SK-N-SH (cell line): ENCODE results near the gene C1QTNF2. TPM values are rescaled to one million over a fixed set of nuclear protein-coding genes. Genes with fewer than 3 reads are reported as not detected.

Experiments used
- CTCF ChIA-PET: fragments of 300-600, 350-600 bp; formaldehyde crosslinking; extraction: SDS; loops from one replicate; lab custom pipeline; 2021; lab: Yijun Ruan, JAX
- POLR2A ChIA-PET: fragments of 350-600 bp; sonication (Branson Sonifier 250); formaldehyde crosslinking; extraction: SDS; loops from one replicate; lab custom pipeline; 2020; ENCODE audit warnings: antibody characterized with exemption, inconsistent platforms; lab: Yijun Ruan, JAX
- DNase-seq: peaks from one replicate; pipeline ENCODE4 v3.0.0; 2012
- H2AFZ ChIP-seq: fragments of 200-600 bp; sonication (generic); 2 replicates; pipeline ENCODE4 v1.8.1; 2016; ENCODE audit warnings: antibody characterized with exemption, mild to moderate bottlenecking, low read depth
- H3F3A ChIP-seq: fragments of 200-600 bp; sonication (generic); replicated peaks from 2 replicates; pipeline ENCODE3; 2016; ENCODE audit warnings: antibody characterized with exemption, mild to moderate bottlenecking; ENCODE audit not compliant: insufficient read depth
- H3K27ac ChIP-seq, 2 experiments: fragments of 200-500 bp in 1 of 2; fragments of 200-600 bp in 1 of 2; sonication (Bioruptor generic) in 1 of 2; sonication (generic), shearing (Covaris generic) in 1 of 2; 2 replicates each; pipeline versions ENCODE4 v1.5.1 to v1.6.1; 2014 to 2016; ENCODE audit warnings: low read depth in 2 of 2, inconsistent platforms in 1 of 2, low read length in 1 of 2, mild to moderate bottlenecking in 1 of 2, mixed read lengths in 1 of 2
- H3K27me3 ChIP-seq: fragments of 200-600 bp; sonication (generic), shearing (Covaris generic); 2 replicates; pipeline ENCODE4 v1.6.1; 2016; ENCODE audit warnings: mixed run types; ENCODE audit not compliant: insufficient read depth
- H3K36me3 ChIP-seq, 2 experiments: fragments of 200-500 bp in 1 of 2; fragments of 200-600 bp in 1 of 2; sonication (Bioruptor generic) in 1 of 2; sonication (generic) in 1 of 2; replicated peaks in 1 of 2; 2 replicates each; pipeline versions ENCODE3 to v1.5.1; 2014 to 2016; ENCODE audit warnings: low read length in 1 of 2, mild to moderate bottlenecking in 1 of 2; ENCODE audit not compliant: insufficient read depth in 2 of 2, control insufficient read depth in 1 of 2
- H3K4me1 ChIP-seq, 2 experiments: fragments of 200-500 bp in 1 of 2; fragments of 200-600 bp in 1 of 2; sonication (Bioruptor generic) in 1 of 2; sonication (generic), shearing (Covaris generic) in 1 of 2; 2 replicates each; pipeline versions ENCODE4 v1.5.1 to v1.6.1; 2014 to 2016; ENCODE audit warnings: low read depth in 1 of 2, low read length in 1 of 2, mixed run types in 1 of 2; ENCODE audit not compliant: insufficient read depth in 2 of 2, control insufficient read depth in 1 of 2
- H3K4me2 ChIP-seq: fragments of 200-600 bp; sonication (generic), shearing (Covaris generic); 2 replicates; pipeline ENCODE4 v1.6.1; 2017; ENCODE audit warnings: mixed run types
- H3K4me3 ChIP-seq, 2 experiments: fragments of 200-500 bp in 1 of 2; fragments of 200-600 bp in 1 of 2; sonication (Bioruptor generic) in 1 of 2; sonication (generic), shearing (Covaris generic) in 1 of 2; 2 replicates each; pipeline versions ENCODE4 v1.5.1 to v1.8.1; 2014 to 2016; ENCODE audit warnings: low read depth in 2 of 2, inconsistent platforms in 1 of 2, low read length in 1 of 2, mild to moderate bottlenecking in 1 of 2, mixed read lengths in 1 of 2, moderate library complexity in 1 of 2
- H3K79me2 ChIP-seq: fragments of 200-600 bp; sonication (generic); 2 replicates; pipeline ENCODE4 v1.8.1; 2017; ENCODE audit warnings: mild to moderate bottlenecking; ENCODE audit not compliant: insufficient read depth
- H3K9ac ChIP-seq: fragments of 200-600 bp; sonication (generic); 2 replicates; pipeline ENCODE4 v1.6.1; 2017; ENCODE audit warnings: mixed run types
- H3K9me2 ChIP-seq: fragments of 200-600 bp; sonication (generic); 2 replicates; pipeline ENCODE4 v1.6.1; 2017; ENCODE audit warnings: mixed run types
- H3K9me3 ChIP-seq: fragments of 200-600 bp; sonication (generic); 2 replicates; pipeline ENCODE4 v1.6.1; 2017; ENCODE audit warnings: mixed run types, mild to moderate bottlenecking, moderate library complexity
- H4K20me1 ChIP-seq: fragments of 200-600 bp; sonication (generic); 2 replicates; pipeline ENCODE4 v1.6.1; 2017; ENCODE audit warnings: mild to moderate bottlenecking, mixed run types; ENCODE audit not compliant: insufficient read depth
- CHD2 ChIP-seq: fragments of 150-350 bp; IDR thresholded peaks from 2 replicates; pipeline ENCODE4 v1.6.1; 2018; ENCODE audit warnings: low read length; ENCODE audit not compliant: partially characterized antibody
- ELF1 ChIP-seq: IDR thresholded peaks from 2 replicates; pipeline ENCODE4 v1.4.0; 2012
- EP300 ChIP-seq, 2 experiments: IDR thresholded peaks; 2 replicates each; pipeline versions ENCODE4 v1.4.0 to v1.6.1; 2012; ENCODE audit warnings: borderline replicate concordance in 1 of 2, low read depth in 1 of 2, low read length in 1 of 2
- EZH2phosphoT487 ChIP-seq: fragments of 200-600 bp; sonication (generic); IDR thresholded peaks from 2 replicates; pipeline ENCODE4 v1.6.1; 2017; ENCODE audit warnings: low read depth, mixed run types, mild to moderate bottlenecking, antibody characterized with exemption, moderate library complexity, borderline replicate concordance
- FOSL2 ChIP-seq: IDR thresholded peaks from 2 replicates; pipeline ENCODE4 v1.4.0; 2012; ENCODE audit warnings: low read depth, mild to moderate bottlenecking, moderate library complexity, borderline replicate concordance
- FOXJ3 ChIP-seq: sonication (generic); formaldehyde crosslinking; IDR thresholded peaks from 2 replicates; pipeline ENCODE4 v1.5.1; 2020; ENCODE audit warnings: mild to moderate bottlenecking, missing genetic modification reagents
- GABPA ChIP-seq: IDR thresholded peaks from 2 replicates; pipeline ENCODE4 v1.4.0; 2012; ENCODE audit warnings: low read depth, mild to moderate bottlenecking
- GATA2 ChIP-seq: sonication (generic); formaldehyde crosslinking; IDR thresholded peaks from 2 replicates; pipeline ENCODE4 v1.5.0; 2020; ENCODE audit warnings: mild to moderate bottlenecking, missing genetic modification reagents
- IRF3 ChIP-seq: fragments of 150-350 bp; IDR thresholded peaks from 2 replicates; pipeline ENCODE4 v1.6.1; 2016; ENCODE audit warnings: mild to moderate bottlenecking, low read depth, low read length
- JUND ChIP-seq: IDR thresholded peaks from 2 replicates; pipeline ENCODE4 v1.4.0; 2012
- MEF2A ChIP-seq: IDR thresholded peaks from 2 replicates; pipeline ENCODE4 v1.4.0; 2012; ENCODE audit warnings: low read depth, borderline replicate concordance
- MXI1 ChIP-seq: IDR thresholded peaks from 2 replicates; pipeline ENCODE4 v1.6.1; 2012; ENCODE audit warnings: mild to moderate bottlenecking, low read depth, low read length, improper control_type of control experiment
- NFIC ChIP-seq: IDR thresholded peaks from 2 replicates; pipeline ENCODE4 v1.4.0; 2012; ENCODE audit warnings: borderline replicate concordance
- NRF1 ChIP-seq: IDR thresholded peaks from 2 replicates; pipeline ENCODE4 v1.6.1; 2012; ENCODE audit warnings: low read depth, mild to moderate bottlenecking, low read length
- PBX3 ChIP-seq: IDR thresholded peaks from 2 replicates; pipeline ENCODE4; 2012
- POLR2AphosphoS5 ChIP-seq: IDR thresholded peaks from 2 replicates; pipeline ENCODE4 v1.6.1; 2012; ENCODE audit warnings: low read depth, low read length
- RAD21 ChIP-seq: IDR thresholded peaks from 2 replicates; pipeline ENCODE4 v1.6.1; 2012; ENCODE audit warnings: mild to moderate bottlenecking, low read length
- RCOR1 ChIP-seq: fragments of 150-350 bp; IDR thresholded peaks from 2 replicates; pipeline ENCODE4 v1.6.1; 2017; ENCODE audit warnings: antibody characterized with exemption, low read length
- RFX5 ChIP-seq: IDR thresholded peaks from 2 replicates; pipeline ENCODE4 v1.6.1; 2012; ENCODE audit warnings: mild to moderate bottlenecking, improper control_type of control experiment, low read length
- RXRA ChIP-seq: IDR thresholded peaks from 2 replicates; pipeline ENCODE4 v1.4.0; 2012; ENCODE audit warnings: low read depth, mild to moderate bottlenecking, borderline replicate concordance
- SMC3 ChIP-seq: IDR thresholded peaks from 2 replicates; pipeline ENCODE4 v1.6.1; 2012; ENCODE audit warnings: low read depth, low read length, improper control_type of control experiment
- TAF1 ChIP-seq: IDR thresholded peaks from 2 replicates; pipeline ENCODE4 v1.6.1; 2012; ENCODE audit warnings: low read depth, mild to moderate bottlenecking, low read length, moderate library complexity, borderline replicate concordance
- TCF12 ChIP-seq: IDR thresholded peaks from 2 replicates; pipeline ENCODE4 v1.4.0; 2012
- TEAD4 ChIP-seq: IDR thresholded peaks from 2 replicates; pipeline ENCODE4 v1.4.0; 2012; ENCODE audit warnings: mild to moderate bottlenecking, borderline replicate concordance; ENCODE audit not compliant: insufficient read depth
- ZBTB33 ChIP-seq: IDR thresholded peaks from 2 replicates; pipeline ENCODE4 v1.4.0; 2012; ENCODE audit warnings: low read depth, borderline replicate concordance
- WGBS: methylation state at CpG from one replicate; pipeline ENCODE4 v1.1.6; 2017; ENCODE audit warnings: low lambda C conversion rate; 5-methylcytosine and 5-hydroxymethylcytosine counted together
- polyA plus RNA-seq, 3 experiments: library from polyadenylated mRNA; depleted of rRNA; stranded (reverse); fragments of >200 nt; gene quantifications; 2 replicates each; pipeline ENCODE4 v1.2.3, GENCODE V29; 2012
- TF ChIP-seq, protein P1 (sequence below): fragments of 200-600 bp; sonication (generic); IDR thresholded peaks from 2 replicates; pipeline ENCODE4 v1.6.1; 2017; ENCODE audit warnings: antibody characterized with exemption, mild to moderate bottlenecking, moderate library complexity
- TF ChIP-seq, protein P2 (sequence below): IDR thresholded peaks from 2 replicates; pipeline ENCODE4 v1.4.0; 2012; ENCODE audit warnings: low read depth

C1QTNF2 gene
- polyA plus RNA-seq, 1 of the 3 experiments (the other 2 are of a cell fraction), result 0.67 TPM

- H3K79me2 ChIP-seq, result peaks cover 62% of the 10 kb centered on the region
- peak within 1 kb of the TSS; percentile 72 for H3K4me2 ChIP-seq
- peak; percentile 89 for DNase-seq
- 1% methylated on average over 48 of the region's 48 CpGs for WGBS
- peak within 1 kb of the TSS; percentile 91 for H3K27ac ChIP-seq
- peaks cover 12% of the 10 kb centered on the region for H3F3A ChIP-seq
- peak within 1 kb of the TSS; percentile 81 for H2AFZ ChIP-seq
- H3K36me3 ChIP-seq, result peaks cover 9 to 22% of the 10 kb centered on the region in 2 experiments
- H3K9me3 ChIP-seq, result no peaks in the 10 kb centered on the region
- peak within 1 kb of the TSS; percentile 76 to 100 for H3K4me3 ChIP-seq
- H3K4me1 ChIP-seq, result peaks cover 1 to 25% of the 10 kb centered on the region in 2 experiments; a peak in 3 of 4 replicates
- no peaks in the 10 kb centered on the region for H4K20me1 ChIP-seq
- no peaks in the 10 kb centered on the region for H3K27me3 ChIP-seq
- H3K9ac ChIP-seq, result peak within 1 kb of the TSS; percentile 90
- no peaks in the 10 kb centered on the region for H3K9me2 ChIP-seq
- POLR2A ChIA-PET, result interaction anchor here (0.6 to 1.5 kb wide), 3 partner anchors 13 to 451 kb away, joined by 4 read pairs; no protein-coding TSS in a partner anchor
- CTCF ChIA-PET, result interaction anchor here (0.6 to 13.8 kb wide), 6 partner anchors 9 to 593 kb away, joined by 3 to 177 read pairs (median 4); no protein-coding TSS in a partner anchor
- TF ChIP-seq GABPA, result peak; percentile 90
- 0 out of 2 replicates have a peak, but pooled peaks have one; percentile 8 for TF ChIP-seq FOXJ3 (CRISPR knock-in tag)
- TF ChIP-seq RFX5, result no peak
- TF ChIP-seq RAD21, result no peak
- TF ChIP-seq JUND, result no peak
- no peak for TF ChIP-seq RXRA
- TF ChIP-seq EZH2phosphoT487, result no peak
- TF ChIP-seq, protein P1, sequence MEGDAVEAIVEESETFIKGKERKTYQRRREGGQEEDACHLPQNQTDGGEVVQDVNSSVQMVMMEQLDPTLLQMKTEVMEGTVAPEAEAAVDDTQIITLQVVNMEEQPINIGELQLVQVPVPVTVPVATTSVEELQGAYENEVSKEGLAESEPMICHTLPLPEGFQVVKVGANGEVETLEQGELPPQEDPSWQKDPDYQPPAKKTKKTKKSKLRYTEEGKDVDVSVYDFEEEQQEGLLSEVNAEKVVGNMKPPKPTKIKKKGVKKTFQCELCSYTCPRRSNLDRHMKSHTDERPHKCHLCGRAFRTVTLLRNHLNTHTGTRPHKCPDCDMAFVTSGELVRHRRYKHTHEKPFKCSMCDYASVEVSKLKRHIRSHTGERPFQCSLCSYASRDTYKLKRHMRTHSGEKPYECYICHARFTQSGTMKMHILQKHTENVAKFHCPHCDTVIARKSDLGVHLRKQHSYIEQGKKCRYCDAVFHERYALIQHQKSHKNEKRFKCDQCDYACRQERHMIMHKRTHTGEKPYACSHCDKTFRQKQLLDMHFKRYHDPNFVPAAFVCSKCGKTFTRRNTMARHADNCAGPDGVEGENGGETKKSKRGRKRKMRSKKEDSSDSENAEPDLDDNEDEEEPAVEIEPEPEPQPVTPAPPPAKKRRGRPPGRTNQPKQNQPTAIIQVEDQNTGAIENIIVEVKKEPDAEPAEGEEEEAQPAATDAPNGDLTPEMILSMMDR, result no peak
- TF ChIP-seq POLR2AphosphoS5, result peak; percentile 79
- TF ChIP-seq IRF3, result no peak
- TF ChIP-seq, protein P2, sequence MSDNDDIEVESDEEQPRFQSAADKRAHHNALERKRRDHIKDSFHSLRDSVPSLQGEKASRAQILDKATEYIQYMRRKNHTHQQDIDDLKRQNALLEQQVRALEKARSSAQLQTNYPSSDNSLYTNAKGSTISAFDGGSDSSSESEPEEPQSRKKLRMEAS, result peak; percentile 46; the same call in 1 of the 2 replicates
- TF ChIP-seq ZBTB33, result peak; percentile 96
- peak; percentile 88 for TF ChIP-seq TAF1
- TF ChIP-seq CHD2, result peak; percentile 99
- no peak; the same call in 1 of the 2 replicates for TF ChIP-seq RCOR1
- TF ChIP-seq EP300 (IDR thresholded peaks at IDR 0.05; ENCODE audit: borderline replicate concordance in 1 of 2, low read depth in 1 of 2, low read length in 1 of 2), result no peak
- TF ChIP-seq TEAD4, result no peak
- peak; percentile 91 for TF ChIP-seq ELF1
- TF ChIP-seq FOSL2, result no peak
- TF ChIP-seq NFIC, result peak; percentile 7; the same call in 1 of the 2 replicates
- TF ChIP-seq NRF1, result peak; percentile 89
- TF ChIP-seq GATA2, result no peak
- TF ChIP-seq MEF2A, result no peak
- TF ChIP-seq TCF12, result no peak
- peak; percentile 86 for TF ChIP-seq MXI1
- TF ChIP-seq PBX3, result no peak
- TF ChIP-seq SMC3, result no peak
Observed at GRCh38 chr5:160418561-160419457, 48.4 kb upstream of the C1QTNF2 start, which contains the start of gene SLU7. Gene SLU7, minus strand, starts transcription at chr5:160419081. Its CDS starts 3,787 bp downstream, at chr5:160415294.
